ENCODE results near the gene SULT1A2. TPM values are rescaled to one million over a fixed set of nuclear protein-coding genes. Genes with fewer than 3 reads are reported as not detected.

Gene SULT1A2
- polyA plus RNA-seq, 2 of the 4 experiments (the other 2 are of a cell fraction) = 0.06 to 0.09 TPM

DNA sequence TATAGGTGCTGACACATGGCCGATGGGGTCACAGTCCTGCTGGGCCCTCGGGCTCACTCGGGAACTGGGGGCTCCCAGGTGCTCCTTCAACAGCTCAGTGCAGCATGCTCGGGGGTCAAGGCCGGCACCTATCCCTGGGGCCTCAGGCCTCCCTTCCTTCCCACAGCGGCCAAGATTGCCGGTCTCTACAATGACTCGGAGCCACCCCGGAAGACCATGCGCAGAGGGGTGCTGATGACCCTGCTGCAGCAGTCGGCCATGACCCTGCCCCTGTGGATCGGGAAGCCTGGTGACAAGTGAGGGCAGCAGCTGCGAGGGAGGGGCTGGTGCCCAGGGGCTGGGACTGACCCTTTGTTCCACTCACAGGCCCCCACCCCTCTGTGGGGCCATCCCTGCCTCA is 6.9 kb downstream of the SULT1A2 start:
- ATAC-seq (no peak), DNase-seq (ENCODE audit: low read depth in 1 of 2, low spot score in 1 of 2) (no peak), FAIRE-seq (no peak)
- 93% methylated on average over 3 of the region's 13 CpGs for WGBS (ENCODE audit: missing lambda C conversion rate)
- Histone ChIP-seq H3K9me3 (no peaks in the 10 kb centered on the region), H3K4me1 (peaks cover 25% of the 10 kb centered on the region), H3K4me2 (no peak overlapping the region), H3K4me3 (no peak overlapping the region), H3K27ac (no peak overlapping the region)
- ChIA-PET POLR2A (no interaction called here), CTCF (interaction anchor here (1.2 kb wide), 1 partner anchor 76 kb away, joined by 3 read pairs; no protein-coding TSS in a partner anchor)
- TF ChIP-seq NPAS2 (CRISPR knock-in tag; IDR thresholded peaks at IDR 0.05; ENCODE audit: borderline replicate concordance) = no peak
- TF ChIP-seq SMC3 (IDR thresholded peaks at IDR 0.05) = no peak
- TF ChIP-seq, protein P1, sequence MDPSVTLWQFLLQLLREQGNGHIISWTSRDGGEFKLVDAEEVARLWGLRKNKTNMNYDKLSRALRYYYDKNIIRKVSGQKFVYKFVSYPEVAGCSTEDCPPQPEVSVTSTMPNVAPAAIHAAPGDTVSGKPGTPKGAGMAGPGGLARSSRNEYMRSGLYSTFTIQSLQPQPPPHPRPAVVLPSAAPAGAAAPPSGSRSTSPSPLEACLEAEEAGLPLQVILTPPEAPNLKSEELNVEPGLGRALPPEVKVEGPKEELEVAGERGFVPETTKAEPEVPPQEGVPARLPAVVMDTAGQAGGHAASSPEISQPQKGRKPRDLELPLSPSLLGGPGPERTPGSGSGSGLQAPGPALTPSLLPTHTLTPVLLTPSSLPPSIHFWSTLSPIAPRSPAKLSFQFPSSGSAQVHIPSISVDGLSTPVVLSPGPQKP (IDR thresholded peaks at IDR 0.05; ENCODE audit: low read depth, low read length) = no peak
- TF ChIP-seq NR3C1 (IDR thresholded peaks at IDR 0.05) = no peak
- no peak for TF ChIP-seq TFCP2L1 (CRISPR knock-in tag; IDR thresholded peaks at IDR 0.05)

DNA sequence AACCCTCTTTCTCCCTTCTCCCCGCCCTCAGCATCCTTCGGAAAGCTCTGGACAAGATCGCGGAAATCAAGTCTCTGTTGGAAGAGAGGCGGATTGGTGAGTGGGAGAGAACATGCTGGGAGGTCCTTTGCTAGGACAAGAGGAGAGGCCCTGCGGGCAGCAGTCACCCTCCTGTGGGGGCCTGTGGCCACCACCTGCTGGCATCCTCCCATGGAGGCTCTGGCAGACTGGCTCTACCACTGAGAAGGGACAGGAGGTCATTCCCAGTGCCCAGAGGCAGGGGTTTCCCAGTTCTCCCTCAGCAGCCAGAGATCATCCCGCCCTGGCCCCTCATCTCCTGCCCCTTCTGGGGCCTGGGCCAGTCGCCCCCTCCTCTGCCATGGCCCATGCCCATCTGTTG is 7.8 kb downstream of the SULT1A2 start:
- TF ChIP-seq MYC (IDR thresholded peaks at IDR 0.05; ENCODE audit: borderline replicate concordance, low read length) = no peak
- no peak for TF ChIP-seq BHLHE40 (IDR thresholded peaks at IDR 0.05; ENCODE audit: low read depth, low read length)
- TF ChIP-seq, protein P2, sequence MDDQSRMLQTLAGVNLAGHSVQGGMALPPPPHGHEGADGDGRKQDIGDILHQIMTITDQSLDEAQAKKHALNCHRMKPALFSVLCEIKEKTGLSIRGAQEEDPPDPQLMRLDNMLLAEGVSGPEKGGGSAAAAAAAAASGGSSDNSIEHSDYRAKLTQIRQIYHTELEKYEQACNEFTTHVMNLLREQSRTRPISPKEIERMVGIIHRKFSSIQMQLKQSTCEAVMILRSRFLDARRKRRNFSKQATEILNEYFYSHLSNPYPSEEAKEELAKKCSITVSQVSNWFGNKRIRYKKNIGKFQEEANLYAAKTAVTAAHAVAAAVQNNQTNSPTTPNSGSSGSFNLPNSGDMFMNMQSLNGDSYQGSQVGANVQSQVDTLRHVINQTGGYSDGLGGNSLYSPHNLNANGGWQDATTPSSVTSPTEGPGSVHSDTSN (IDR thresholded peaks at IDR 0.05) = no peak
- no peak for TF ChIP-seq ZSCAN20 (CRISPR knock-in tag; IDR thresholded peaks at IDR 0.05)
- TF ChIP-seq MAZ (IDR thresholded peaks at IDR 0.05; ENCODE audit: borderline replicate concordance, low read depth, low read length) = no peak
- TF ChIP-seq KDM1A (IDR thresholded peaks at IDR 0.05; ENCODE audit: low read depth) = no peak
- DNase-seq (ENCODE audit: low read depth in 1 of 2, low spot score in 1 of 2) = no peak
- Histone ChIP-seq H3K9me3 (no peaks in the 10 kb centered on the region), H3K27ac (no peak overlapping the region), H3K4me2 (no peak overlapping the region), H3K4me1 (peaks cover 25% of the 10 kb centered on the region), H3K4me3 (no peak overlapping the region)
- ATAC-seq = no peak
- WGBS (ENCODE audit: missing lambda C conversion rate) = 85% methylated on average over 8 of the region's 8 CpGs
- CTCF ChIA-PET = no interaction called here
- POLR2A ChIA-PET = no interaction called here
- no peak for FAIRE-seq

DNA sequence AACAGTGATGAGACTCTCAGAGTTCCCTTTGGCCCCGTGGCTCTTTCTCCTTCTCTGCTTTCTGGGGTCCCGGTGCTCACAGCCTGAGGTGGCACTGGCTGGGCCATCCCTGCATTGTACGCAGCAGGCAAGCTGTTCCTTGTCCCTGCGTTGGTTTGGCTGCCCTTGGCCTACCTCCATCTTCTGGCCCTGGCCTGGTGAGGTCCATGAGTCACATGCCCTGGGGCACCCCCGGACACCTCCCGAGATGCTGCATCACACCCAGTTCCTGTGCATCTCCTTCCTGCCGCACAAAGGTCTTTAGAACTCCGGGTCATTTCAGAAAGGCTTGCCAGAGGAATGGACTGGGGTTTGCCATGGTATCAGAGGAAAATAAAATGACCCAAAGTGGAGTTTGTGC is 9.5 kb downstream of the SULT1A2 start:
- CTCF ChIA-PET = interaction anchor here (1.4 to 1.6 kb wide), 3 partner anchors 16 to 33 kb away, joined by 3 to 4 read pairs (median 3); no protein-coding TSS in a partner anchor
- TF ChIP-seq NR3C1 (IDR thresholded peaks at IDR 0.05) (no peak), FOSL2 (IDR thresholded peaks at IDR 0.05) (no peak), FOSL2 (CRISPR knock-in tag; IDR thresholded peaks at IDR 0.05) (peak; percentile 32; the same call in 1 of the 2 replicates), EHMT2 (IDR thresholded peaks at IDR 0.05; ENCODE audit: low read depth) (no peak)
- TF ChIP-seq, protein P3, sequence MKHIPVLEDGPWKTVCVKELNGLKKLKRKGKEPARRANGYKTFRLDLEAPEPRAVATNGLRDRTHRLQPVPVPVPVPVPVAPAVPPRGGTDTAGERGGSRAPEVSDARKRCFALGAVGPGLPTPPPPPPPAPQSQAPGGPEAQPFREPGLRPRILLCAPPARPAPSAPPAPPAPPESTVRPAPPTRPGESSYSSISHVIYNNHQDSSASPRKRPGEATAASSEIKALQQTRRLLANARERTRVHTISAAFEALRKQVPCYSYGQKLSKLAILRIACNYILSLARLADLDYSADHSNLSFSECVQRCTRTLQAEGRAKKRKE (CRISPR knock-in tag; IDR thresholded peaks at IDR 0.05; ENCODE audit: low read depth) = no peak
- POLR2A ChIA-PET = no interaction called here
- peak; percentile 43 to 64; a peak in 4 of 6 replicates for ATAC-seq
- Histone ChIP-seq H3K4me1 (peaks cover 25% of the 10 kb centered on the region), H3K4me2 (peak overlapping the region; percentile 33; the same call in 1 of the 3 replicates), H3K27ac (peak overlapping the region; percentile 16 to 56; a peak in 4 of 6 replicates), H3K4me3 (no peak overlapping the region), H3K9me3 (no peaks in the 10 kb centered on the region)
- peak; percentile 37 to 57 for DNase-seq (ENCODE audit: low read depth in 1 of 2, low spot score in 1 of 2)
- 23% methylated on average over 8 of the region's 8 CpGs for whole genome bisulfite sequencing (ENCODE audit: missing lambda C conversion rate)
- FAIRE-seq = no peak

DNA sequence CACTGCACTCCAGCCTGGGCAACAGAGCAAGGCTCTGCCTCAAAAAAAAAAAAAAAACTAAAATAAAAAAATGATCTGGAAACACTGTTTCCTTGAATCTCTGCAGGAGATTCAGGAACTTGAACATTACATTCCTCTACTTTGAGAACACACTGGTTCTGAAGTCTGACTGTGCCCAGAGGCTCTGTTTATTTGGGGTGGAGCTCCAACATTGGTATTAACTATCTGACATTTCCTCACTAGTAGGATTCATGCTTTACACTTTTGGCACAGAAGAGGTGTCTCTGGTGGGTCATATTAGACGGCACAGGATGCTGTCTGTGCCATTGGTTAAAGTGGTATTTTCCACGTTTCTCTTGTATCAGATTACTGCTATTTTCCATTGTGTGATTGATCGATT is 10.4 kb downstream of the SULT1A2 start:
- ATAC-seq (no peak), DNase-seq (ENCODE audit: low read depth in 1 of 2, low spot score in 1 of 2) (no peak), FAIRE-seq (no peak)
- H3K27ac ChIP-seq = peak overlapping the region in 1 of 2 experiments; percentile 28; a peak in 1 of 6 replicates
- POLR2A ChIA-PET = no interaction called here
- H3K4me3 ChIP-seq = no peak overlapping the region
- H3K4me1 ChIP-seq = peaks cover 25% of the 10 kb centered on the region
- TF ChIP-seq ZC3H11A (IDR thresholded peaks at IDR 0.05) (no peak), TFCP2L1 (CRISPR knock-in tag; IDR thresholded peaks at IDR 0.05) (no peak), POLR2A (IDR thresholded peaks at IDR 0.05; ENCODE audit: low read length) (no peak), HOXA7 (CRISPR knock-in tag; IDR thresholded peaks at IDR 0.05) (no peak), ZSCAN20 (CRISPR knock-in tag; IDR thresholded peaks at IDR 0.05) (no peak), SREBF2 (IDR thresholded peaks at IDR 0.05) (no peak), KDM1A (IDR thresholded peaks at IDR 0.05; ENCODE audit: low read depth) (no peak), BHLHE40 (IDR thresholded peaks at IDR 0.05; ENCODE audit: low read depth, low read length) (no peak)
- TF ChIP-seq, protein P4, sequence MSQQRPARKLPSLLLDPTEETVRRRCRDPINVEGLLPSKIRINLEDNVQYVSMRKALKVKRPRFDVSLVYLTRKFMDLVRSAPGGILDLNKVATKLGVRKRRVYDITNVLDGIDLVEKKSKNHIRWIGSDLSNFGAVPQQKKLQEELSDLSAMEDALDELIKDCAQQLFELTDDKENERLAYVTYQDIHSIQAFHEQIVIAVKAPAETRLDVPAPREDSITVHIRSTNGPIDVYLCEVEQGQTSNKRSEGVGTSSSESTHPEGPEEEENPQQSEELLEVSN (IDR thresholded peaks at IDR 0.05; ENCODE audit: borderline replicate concordance, low read depth) = no peak
- 71% methylated on average over 3 of the region's 3 CpGs for WGBS (ENCODE audit: missing lambda C conversion rate)
- no peaks in the 10 kb centered on the region for H3K9me3 ChIP-seq
- CTCF ChIA-PET = interaction anchor here (0.9 to 2.3 kb wide), 4 partner anchors 15 to 309 kb away, joined by 3 to 10 read pairs (median 4); partner anchors contain the start of gene SULT1A1
- H3K4me2 ChIP-seq = no peak overlapping the region
